ENCODE results near the gene PARP15.

- TF ChIP-seq HDGF (IDR thresholded peaks at IDR 0.05; ENCODE audit: borderline replicate concordance) (no peak), FOXA1 (IDR thresholded peaks at IDR 0.05) (no peak)
Measured at GRCh38 chr3:122620399-122620798, 42.9 kb downstream of the PARP15 start.
